Cardiac muscle cell (in vitro differentiated cells and primary cell): ENCODE data around the gene KREMEN1. TPM values are rescaled to one million over a fixed set of nuclear protein-coding genes. Genes with fewer than 3 reads are reported as not detected.

Experiments
- DNase-seq, 2 donors: peaks; one replicate each; pipeline versions ENCODE4 v3.0.0 to v3.0.0-alpha.2; 2010 to 2017; ENCODE audit warnings: low read depth in 1 of 2, low spot score in 1 of 2
- H3K27ac ChIP-seq: fragments of 200-600 bp; sonication (generic); 2 replicates; pipeline ENCODE4 v1.5.1; 2016
- H3K27me3 ChIP-seq: fragments of 200-600 bp; sonication (generic); 2 replicates; pipeline ENCODE4 v1.6.0; 2016; ENCODE audit warnings: control low read depth
- H3K36me3 ChIP-seq: fragments of 200-600 bp; sonication (generic); 2 replicates; pipeline ENCODE4 v1.5.1; 2016; ENCODE audit warnings: control low read depth
- H3K4me1 ChIP-seq: fragments of 200-600 bp; sonication (generic); 2 replicates; pipeline ENCODE4 v1.8.1; 2017; ENCODE audit warnings: low read depth, mild to moderate bottlenecking, mixed run types
- H3K4me3 ChIP-seq: fragments of 200-600 bp; sonication (generic); 2 replicates; pipeline ENCODE4 v1.5.1; 2016; ENCODE audit warnings: mild to moderate bottlenecking
- H3K9me3 ChIP-seq: fragments of 200-600 bp; sonication (generic); 2 replicates; pipeline ENCODE4 v1.5.1; 2017; ENCODE audit warnings: low read depth, mild to moderate bottlenecking, control low read depth
- CTCF ChIP-seq: IDR thresholded peaks from 2 replicates; pipeline ENCODE4 v1.5.1; 2012; ENCODE audit warnings: low read depth, mild to moderate bottlenecking, low read length
- polyA plus RNA-seq: library from polyadenylated mRNA; unstranded; fragments of >200 nt; fragmentation: Nextera tagmentation; extraction: Ambion mirVana; gene quantifications from 2 replicates; pipeline ENCODE4 v1.2.1, GENCODE V29; 2016
- total RNA-seq: library from RNA; depleted of rRNA; stranded (reverse); fragments of >200 nt; gene quantifications from 2 replicates; pipeline ENCODE4 v1.2.3, GENCODE V29; 2016

KREMEN1 gene
- total and polyA plus RNA-seq, 2 experiments from 2014 or later = 18.0 to 20.3 TPM

DNA sequence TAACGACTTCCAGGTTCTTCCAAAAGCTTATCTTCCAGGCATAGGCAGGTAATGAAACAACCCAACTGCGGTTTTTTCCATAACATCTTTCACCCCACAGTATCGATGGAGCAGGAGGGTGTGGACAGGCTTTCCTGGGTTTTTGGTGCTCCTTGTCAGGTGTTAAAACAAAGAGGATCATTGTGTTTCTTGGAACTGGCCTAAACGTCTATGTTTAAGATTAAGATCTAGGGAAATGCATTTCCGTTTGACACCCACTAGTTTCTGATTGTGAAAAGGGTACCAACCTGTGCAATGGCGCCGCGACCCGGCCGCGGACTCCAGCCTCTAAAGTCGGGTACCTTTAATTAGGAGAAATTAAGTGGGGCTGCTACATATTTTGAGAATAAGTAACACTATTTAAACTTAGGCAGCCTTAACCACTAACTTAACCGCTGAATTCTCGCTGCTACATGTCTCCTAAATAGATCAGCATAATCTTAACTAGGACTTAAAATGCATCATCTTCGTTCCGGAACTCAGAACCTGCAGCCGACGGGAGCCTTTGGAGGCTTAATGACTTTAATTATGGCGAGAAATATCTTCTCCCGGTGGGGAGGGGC is 42.7 kb upstream of the KREMEN1 start:
- DNase-seq = peak in 1 of 2 donors; percentile 36
- Histone ChIP-seq H3K9me3 (no peaks in the 10 kb centered on the region), H3K4me1 (peaks cover 53% of the 10 kb centered on the region), H3K4me3 (peak overlapping the region; percentile 28), H3K27me3 (no peaks in the 10 kb centered on the region), H3K27ac (peak overlapping the region; percentile 93), H3K36me3 (no peaks in the 10 kb centered on the region)
- no peak for TF ChIP-seq CTCF

- Histone ChIP-seq H3K4me1 (peaks cover 51% of the 10 kb centered on the region), H3K4me3 (peak overlapping the region; percentile 28), H3K9me3 (no peaks in the 10 kb centered on the region), H3K36me3 (no peaks in the 10 kb centered on the region), H3K27ac (peak overlapping the region; percentile 93), H3K27me3 (no peaks in the 10 kb centered on the region)
- no peak for TF ChIP-seq CTCF
- DNase-seq = peak; percentile 86 to 93
Measured at GRCh38 chr22:29030618-29031226, 42.1 kb upstream of the KREMEN1 start.

DNA sequence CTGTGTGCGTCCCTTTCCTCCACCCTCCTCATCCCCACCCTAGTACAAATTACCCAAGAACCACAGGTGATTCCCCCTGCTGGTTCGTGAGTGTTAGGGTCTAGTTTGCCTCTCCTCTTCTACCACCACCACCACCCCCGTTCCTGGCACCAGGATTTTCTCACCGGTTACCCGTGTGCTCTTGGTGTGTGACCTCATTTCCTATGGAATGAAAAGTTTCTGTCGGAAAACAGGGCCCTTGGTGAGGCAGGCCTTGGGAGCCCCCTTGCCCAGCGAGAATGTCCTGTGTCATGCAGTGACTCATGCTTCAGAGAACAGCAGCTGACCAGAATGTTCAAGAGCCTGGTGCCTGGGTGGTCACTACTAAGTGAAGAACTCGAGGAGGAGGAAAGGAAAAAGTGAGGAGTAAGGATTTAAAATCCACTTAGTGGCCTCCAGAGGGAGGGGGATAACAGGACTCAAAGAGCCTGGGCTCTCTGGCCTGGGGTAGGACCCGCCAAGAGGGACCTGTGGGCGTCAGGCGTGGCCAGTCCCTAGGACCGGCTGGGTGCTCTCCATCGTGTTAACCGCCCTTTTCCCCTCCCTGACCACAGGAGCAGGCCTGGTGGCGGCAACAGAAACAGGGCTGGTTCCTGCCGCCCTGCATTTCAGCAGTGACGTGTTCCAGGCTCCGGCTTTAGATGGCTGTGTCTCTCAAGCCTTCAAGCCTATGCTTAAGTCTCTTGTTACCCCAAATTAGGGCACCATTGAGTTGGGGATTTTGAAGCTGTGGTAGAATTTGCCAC is 41.4 kb upstream of the KREMEN1 start:
- H3K27me3 ChIP-seq = no peaks in the 10 kb centered on the region
- peak; percentile 23 for TF ChIP-seq CTCF
- H3K36me3 ChIP-seq = no peaks in the 10 kb centered on the region
- H3K4me1 ChIP-seq = peaks cover 44% of the 10 kb centered on the region
- H3K4me3 ChIP-seq = no peak overlapping the region
- peak; percentile 75 to 92 for DNase-seq
- peak overlapping the region; percentile 93 for H3K27ac ChIP-seq
- H3K9me3 ChIP-seq = no peaks in the 10 kb centered on the region

DNA sequence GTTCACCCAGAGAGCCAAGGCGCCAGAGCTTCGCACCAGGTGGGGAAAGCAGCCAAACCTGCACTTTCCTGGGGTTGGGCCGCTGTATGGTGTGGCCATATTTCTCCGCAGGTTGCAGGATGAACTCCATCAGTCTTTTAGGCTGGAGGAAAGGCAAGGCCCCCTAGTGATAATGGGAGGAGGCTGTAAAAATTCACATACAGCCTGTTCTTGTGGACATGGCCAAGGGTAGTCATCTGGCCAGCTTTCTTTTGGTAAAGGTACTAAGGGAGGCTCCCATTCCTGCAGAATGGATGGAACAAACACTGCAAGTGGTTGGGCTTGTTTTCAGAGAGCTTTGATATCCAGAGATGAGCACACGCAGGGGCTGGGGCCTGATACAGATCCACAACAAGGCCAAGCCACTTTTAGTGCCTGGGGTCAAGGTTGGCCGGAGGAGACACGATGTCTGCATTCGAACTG is 40.8 kb upstream of the KREMEN1 start:
- H3K27me3 ChIP-seq = no peaks in the 10 kb centered on the region
- H3K9me3 ChIP-seq = no peaks in the 10 kb centered on the region
- peak overlapping the region; percentile 93 for H3K27ac ChIP-seq
- peaks cover 42% of the 10 kb centered on the region for H3K4me1 ChIP-seq
- no peak for TF ChIP-seq CTCF
- no peaks in the 10 kb centered on the region for H3K36me3 ChIP-seq
- no peak overlapping the region for H3K4me3 ChIP-seq
- peak; percentile 11 to 14 for DNase-seq

GRCh38 chr22:29032584-29032983 is 40.3 kb upstream of the KREMEN1 start:
- no peak overlapping the region for H3K4me3 ChIP-seq
- DNase-seq = no peak
- peak overlapping the region; percentile 93 for H3K27ac ChIP-seq
- no peaks in the 10 kb centered on the region for H3K27me3 ChIP-seq
- H3K9me3 ChIP-seq = no peaks in the 10 kb centered on the region
- TF ChIP-seq CTCF = no peak
- no peaks in the 10 kb centered on the region for H3K36me3 ChIP-seq
- peaks cover 40% of the 10 kb centered on the region for H3K4me1 ChIP-seq
